Ectodermal cell (in vitro differentiated cells): ENCODE measurements around the gene CAP1. TPM values are rescaled to one million over a fixed set of nuclear protein-coding genes. Genes with fewer than 3 reads are reported as not detected.
A peak's percentile ranks its signal among the peaks of the same experiment; 100 is the strongest.
"Not testable (repeated sequence)": the region's sequence is repeated elsewhere in the genome, so short reads cannot be mapped to it uniquely, and the experiment has no call there.

Experiments used
- H3K27ac ChIP-seq: 2 replicates; pipeline ENCODE4 v1.7.0; 2013; ENCODE audit warnings: mild to moderate bottlenecking, low read depth, low read length; ENCODE audit not compliant: insufficient read depth, poor library complexity, severe bottlenecking
- H3K27me3 ChIP-seq: 2 replicates; pipeline ENCODE4 v1.7.0; 2013; ENCODE audit warnings: mild to moderate bottlenecking, low read length; ENCODE audit not compliant: insufficient read depth, control insufficient read depth, poor library complexity, severe bottlenecking
- H3K36me3 ChIP-seq: one replicate; pipeline ENCODE4 v1.7.0; 2013; ENCODE audit warnings: low read length; ENCODE audit not compliant: control insufficient read depth, insufficient read depth
- H3K4me1 ChIP-seq: one replicate; pipeline ENCODE4 v1.7.0; 2013; ENCODE audit warnings: low read length; ENCODE audit not compliant: control insufficient read depth, insufficient read depth
- H3K4me3 ChIP-seq: 2 replicates; pipeline ENCODE4 v1.7.0; 2013; ENCODE audit warnings: low read depth, low read length, control low read depth; ENCODE audit not compliant: insufficient read depth
- H3K9me3 ChIP-seq: 2 replicates; pipeline ENCODE4 v1.7.0; 2013; ENCODE audit warnings: mild to moderate bottlenecking, low read length, moderate library complexity; ENCODE audit not compliant: control insufficient read depth
- WGBS, 2 experiments: methylation state at CpG; one replicate each; pipeline ENCODE4 v1.1.7; 2013; ENCODE audit warnings: missing lambda C conversion rate in 2 of 2; 5-methylcytosine and 5-hydroxymethylcytosine counted together
- polyA plus RNA-seq, 4 experiments: library from polyadenylated mRNA; stranded (reverse); fragments of 50-300 nt; gene quantifications; one replicate each; pipeline ENCODE4 v1.2.3, GENCODE V29; 2013

The CAP1 gene
- 220 TPM for polyA plus RNA-seq (2013, experiment 1 of 4)
- polyA plus RNA-seq (2013, experiment 2 of 4), result 224 TPM
- 143 TPM for polyA plus RNA-seq (2013, experiment 3 of 4)
- 171 TPM for polyA plus RNA-seq (2013, experiment 4 of 4)

GRCh38 chr1:40040511-40041465, at the start of gene CAP1:
CAP1 (plus strand) TSS chr1:40040729; CDS start chr1:40059347, 18,618 bp downstream.
- H3K4me3 ChIP-seq, result peak within 1 kb of the TSS; percentile 98
- peak within 1 kb of the TSS; percentile 97 for H3K27ac ChIP-seq
- no peaks in the 10 kb centered on the region for H3K36me3 ChIP-seq
- no peaks in the 10 kb centered on the region for H3K27me3 ChIP-seq
- WGBS, 2 experiments, result 1% methylated on average over 65 of the region's 65 CpGs
- no peaks in the 10 kb centered on the region for H3K4me1 ChIP-seq
- no peaks in the 10 kb centered on the region for H3K9me3 ChIP-seq

- Histone ChIP-seq H3K4me1 (no peaks in the 10 kb centered on the region), H3K36me3 (no peaks in the 10 kb centered on the region), H3K4me3 (no peak overlapping the region), H3K9me3 (no peaks in the 10 kb centered on the region), H3K27me3 (no peaks in the 10 kb centered on the region), H3K27ac (no peak overlapping the region)
- 94 to 100% methylated on average over 2 of the region's 2 CpGs for WGBS, 2 experiments
Observed at GRCh38 chr1:39992234-39992633, 48.3 kb upstream of the CAP1 start.

- H3K27me3 ChIP-seq, result no peaks in the 10 kb centered on the region
Observed at GRCh38 chr1:39992888-39993287, 47.6 kb upstream of the CAP1 start.

GRCh38 chr1:39995973-39996393, 44.5 kb upstream of the CAP1 start:
- H3K36me3 ChIP-seq, result no peaks in the 10 kb centered on the region
- H3K4me1 ChIP-seq, result no peaks in the 10 kb centered on the region
- no peaks in the 10 kb centered on the region for H3K27me3 ChIP-seq

More at GRCh38 chr1:39992888-39993287, 47.6 kb upstream of the CAP1 start:
- 86 to 94% methylated on average over 5 of the region's 5 CpGs for WGBS, 2 experiments
- H3K4me3 ChIP-seq, result no peak overlapping the region
- no peaks in the 10 kb centered on the region for H3K9me3 ChIP-seq
- no peaks in the 10 kb centered on the region for H3K36me3 ChIP-seq
- H3K4me1 ChIP-seq, result no peaks in the 10 kb centered on the region
- H3K27ac ChIP-seq, result no peak overlapping the region

GRCh38 chr1:39996396-39997004, 44.0 kb upstream of the CAP1 start:
- Histone ChIP-seq H3K4me1 (no peaks in the 10 kb centered on the region), H3K36me3 (no peaks in the 10 kb centered on the region), H3K9me3 (no peaks in the 10 kb centered on the region)

More at GRCh38 chr1:39995973-39996393, 44.5 kb upstream of the CAP1 start:
- 92 to 93% methylated on average over 1 of the region's 1 CpG for WGBS, 2 experiments
- Histone ChIP-seq H3K27ac (no peak overlapping the region), H3K9me3 (no peaks in the 10 kb centered on the region), H3K4me3 (no peak overlapping the region)

GRCh38 chr1:40001456-40001855, 39.1 kb upstream of the CAP1 start:
- Histone ChIP-seq H3K4me3 (no peak overlapping the region), H3K27me3 (no peaks in the 10 kb centered on the region), H3K27ac (no peak overlapping the region), H3K36me3 (no peaks in the 10 kb centered on the region), H3K4me1 (peaks cover 5% of the 10 kb centered on the region), H3K9me3 (no peaks in the 10 kb centered on the region)
- WGBS, 2 experiments, result 90 to 96% methylated on average over 2 of the region's 2 CpGs

More at GRCh38 chr1:39996396-39997004, 44.0 kb upstream of the CAP1 start:
- Histone ChIP-seq H3K4me3 (no peak overlapping the region), H3K27ac (no peak overlapping the region), H3K27me3 (no peaks in the 10 kb centered on the region)

GRCh38 chr1:40003156-40004093, 37.1 kb upstream of the CAP1 start:
- Histone ChIP-seq H3K36me3 (no peaks in the 10 kb centered on the region), H3K4me3 (no peak overlapping the region), H3K4me1 (peaks cover 5% of the 10 kb centered on the region), H3K27ac (no peak overlapping the region), H3K9me3 (no peaks in the 10 kb centered on the region), H3K27me3 (no peaks in the 10 kb centered on the region)
- 83 to 86% methylated on average over 7 to 9 of the region's 10 CpGs for WGBS, 2 experiments

GRCh38 chr1:40004857-40005256, 35.7 kb upstream of the CAP1 start:
- H3K4me1 ChIP-seq, result peaks cover 5% of the 10 kb centered on the region
- no peaks in the 10 kb centered on the region for H3K27me3 ChIP-seq
- no peak overlapping the region for H3K4me3 ChIP-seq
- no peak overlapping the region for H3K27ac ChIP-seq
- 75% methylated on average over 2 of the region's 2 CpGs for WGBS, 2 experiments
- H3K9me3 ChIP-seq, result no peaks in the 10 kb centered on the region
- no peaks in the 10 kb centered on the region for H3K36me3 ChIP-seq

GRCh38 chr1:40007481-40008034, 33.0 kb upstream of the CAP1 start:
- H3K9me3 ChIP-seq, H3K27ac ChIP-seq, H3K27me3 ChIP-seq, H3K4me3 ChIP-seq, H3K4me1 ChIP-seq, H3K36me3 ChIP-seq: not testable (repeated sequence)
- WGBS, 2 experiments, result 94 to 97% methylated on average over 3 of the region's 3 CpGs
